Hypothalamus (tissue), 51 donors: ENCODE measurements around the gene ZSCAN2.
"Not testable (repeated sequence)": the region's sequence is repeated elsewhere in the genome, so short reads cannot be mapped to it uniquely, and the experiment has no call there.

ENCODE experiments used
- DNase-seq, 51 donors: peaks; one replicate each; lab custom pipeline; 2025; lab: John Stamatoyannopoulos, UW

Gene ZSCAN2

DNA sequence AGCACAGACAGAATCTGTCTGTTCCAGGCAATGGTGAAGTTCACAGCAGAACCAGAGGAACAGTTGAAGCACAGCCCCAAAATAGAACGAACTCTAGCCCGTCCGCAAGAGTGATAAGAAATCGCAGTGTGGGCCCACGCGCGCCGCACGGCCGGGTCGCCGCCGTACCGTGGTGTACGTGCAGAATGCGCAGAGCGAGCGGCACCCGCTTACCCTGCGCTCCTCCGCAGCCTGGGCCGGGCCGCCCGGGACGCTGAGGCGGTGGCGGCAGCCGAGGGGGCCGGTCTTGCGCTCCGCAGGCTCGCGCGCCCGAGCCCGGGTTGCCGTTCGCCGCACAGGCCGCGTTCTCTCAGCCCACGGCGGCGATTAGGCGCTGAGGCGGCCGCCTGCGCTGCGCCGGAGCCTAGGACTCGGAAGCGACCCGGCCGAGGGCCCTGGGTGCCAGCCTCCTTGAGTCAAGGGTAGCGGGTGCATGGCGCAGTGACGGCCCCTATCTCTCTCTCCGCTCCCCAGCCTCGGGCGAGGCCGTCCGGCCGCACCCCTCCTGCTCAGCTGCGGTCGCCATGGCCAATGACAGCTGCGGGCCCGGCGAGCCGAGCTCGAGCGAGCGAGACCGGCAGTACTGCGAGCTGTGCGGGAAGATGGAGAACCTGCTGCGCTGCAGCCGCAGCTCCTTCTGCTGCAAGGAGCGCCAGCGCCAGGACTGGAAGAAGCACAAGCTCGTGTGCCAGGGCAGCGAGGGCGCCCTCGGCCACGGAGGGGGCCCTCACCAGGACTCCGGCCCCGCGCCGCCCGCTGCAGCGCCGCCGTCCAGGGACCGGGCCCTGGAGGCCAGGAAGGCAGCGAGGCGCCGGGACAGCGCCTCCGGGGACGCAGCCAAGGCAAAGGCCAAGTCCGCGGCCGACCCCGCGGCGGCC lies 32.8 kb downstream of the ZSCAN2 start:
- DNase-seq = peak in 45 of 51 donors; percentile 14 to 86 (median 63)

DNA sequence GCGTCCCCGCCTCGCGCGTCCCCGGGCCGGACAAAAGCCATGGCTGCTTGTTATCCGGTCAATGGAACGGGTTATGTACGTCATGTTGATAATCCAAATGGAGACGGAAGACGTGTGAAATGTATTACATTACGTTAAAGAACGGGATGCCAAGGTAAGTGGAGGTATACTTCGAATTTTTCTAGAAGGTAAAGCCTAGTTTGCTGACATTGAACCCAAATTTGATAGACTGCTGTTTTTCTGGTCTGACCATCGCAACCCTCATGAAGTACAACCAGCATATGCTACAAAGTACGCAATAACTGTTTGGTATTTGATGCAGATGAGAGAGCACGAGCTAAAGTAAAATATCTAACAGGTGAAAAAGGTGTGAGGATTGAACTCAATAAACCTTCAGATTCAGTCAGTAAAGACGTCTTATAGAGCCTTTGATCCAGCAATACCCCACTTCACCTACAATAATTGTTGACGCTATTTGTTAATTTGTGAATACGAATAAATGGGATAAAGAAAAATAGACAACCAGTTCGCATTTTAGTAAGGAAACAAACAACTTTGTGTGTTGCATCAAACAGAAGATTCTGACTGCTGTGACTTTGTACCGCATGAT lies 33.5 kb downstream of the ZSCAN2 start:
- DNase-seq = peak in 1 of 51 donors; percentile 74

DNA sequence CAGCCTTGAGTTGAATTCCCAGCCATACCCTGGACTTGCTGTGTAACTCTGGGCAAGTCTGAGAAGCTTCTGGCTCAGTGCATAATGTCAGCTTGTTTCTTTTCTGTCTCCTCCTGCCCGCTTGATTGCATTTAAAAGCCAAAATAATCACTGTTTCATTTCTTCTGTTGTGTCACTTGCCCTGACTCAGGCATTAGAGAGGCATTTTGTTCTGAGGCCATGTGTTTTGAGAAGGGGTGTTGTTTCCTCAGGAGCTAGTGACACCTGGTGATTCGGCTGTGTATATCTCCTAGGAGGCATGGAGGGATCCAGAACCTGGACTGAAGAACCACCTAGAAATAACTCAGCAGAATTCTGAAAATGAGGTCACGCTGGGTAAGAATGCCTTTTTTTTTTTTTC lies 37.3 kb downstream of the ZSCAN2 start:
- DNase-seq = peak in 5 of 51 donors; percentile 14 to 44 (median 26)

DNA sequence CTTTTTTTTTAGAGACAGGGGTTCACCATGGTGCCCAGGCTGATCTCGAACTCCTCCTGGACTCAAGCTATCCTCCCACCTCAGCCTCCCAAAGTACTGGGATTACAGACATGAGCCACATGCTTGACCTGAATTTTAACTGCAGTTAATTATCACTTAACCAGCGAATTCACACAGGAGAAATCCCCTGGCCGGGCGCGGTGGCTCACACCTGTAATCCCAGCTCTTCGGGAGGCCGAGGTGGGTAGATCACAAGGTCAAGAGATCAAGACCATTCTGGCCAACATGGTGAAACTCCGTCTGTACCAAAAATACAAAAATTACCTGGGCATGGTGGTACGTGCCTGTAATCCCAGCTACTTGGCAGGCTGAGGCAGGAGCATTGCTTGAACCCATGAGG lies 41.1 kb downstream of the ZSCAN2 start:
- DNase-seq = not testable (repeated sequence)

DNA sequence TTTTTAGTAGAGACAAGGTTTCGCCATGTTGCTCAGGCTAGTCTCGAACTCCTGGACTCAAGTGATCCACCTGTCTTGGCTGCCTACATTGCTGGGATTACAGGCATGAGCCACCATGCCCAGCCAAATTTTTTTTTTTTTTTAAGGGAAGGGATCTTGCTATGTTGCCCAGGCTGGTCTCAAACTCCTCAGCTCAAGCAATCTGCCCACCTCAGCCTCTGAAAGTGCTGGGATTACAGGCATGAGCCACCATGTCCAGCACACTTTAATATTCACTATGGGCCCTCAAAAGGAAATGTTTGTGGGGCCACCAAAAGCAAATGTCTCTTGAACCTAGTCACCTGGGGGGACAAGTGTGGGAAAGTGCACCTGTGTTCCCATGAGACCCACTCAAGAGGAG lies 41.8 kb downstream of the ZSCAN2 start:
- DNase-seq = not testable (repeated sequence)

DNA sequence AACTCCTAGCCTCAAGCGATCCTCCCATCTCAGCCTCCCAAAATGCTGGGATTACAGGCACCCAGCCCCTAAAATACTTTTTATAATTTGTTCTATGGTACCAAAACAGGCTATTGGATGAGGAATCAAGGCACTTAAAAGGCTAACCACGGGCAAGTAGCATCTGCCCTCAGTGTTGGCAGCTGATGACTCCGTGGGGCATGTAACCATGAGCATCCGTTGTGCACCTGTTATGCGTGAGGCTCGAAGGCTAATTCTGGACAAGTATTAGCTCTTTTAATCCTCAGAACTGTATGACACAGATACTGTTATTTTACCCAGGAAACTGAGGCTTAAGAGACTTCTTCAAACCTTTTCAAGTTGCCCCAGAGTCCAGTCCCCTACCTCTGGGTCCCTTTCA lies 43.0 kb downstream of the ZSCAN2 start:
- DNase-seq = no peak

DNA sequence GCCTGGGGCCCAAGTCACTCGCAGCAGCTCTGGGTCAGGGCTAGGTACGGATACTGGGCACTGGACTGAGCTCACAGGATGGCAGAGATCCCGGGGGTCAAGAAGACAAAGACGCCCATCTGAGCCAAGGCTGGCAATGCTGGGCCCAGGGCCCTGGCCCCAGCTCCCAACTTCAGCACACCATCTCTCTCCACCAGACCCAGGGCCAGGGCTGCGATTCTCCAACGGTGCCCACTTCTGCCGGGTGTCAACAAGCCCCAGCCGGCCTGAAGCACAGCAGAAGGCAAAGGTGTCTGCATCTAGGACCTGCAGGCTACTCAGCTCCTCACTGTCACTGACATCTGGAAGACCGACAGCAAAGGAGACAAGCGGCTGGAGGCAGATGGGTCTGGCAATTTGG lies 44.7 kb downstream of the ZSCAN2 start:
- DNase-seq = peak in 1 of 51 donors; percentile 24

DNA sequence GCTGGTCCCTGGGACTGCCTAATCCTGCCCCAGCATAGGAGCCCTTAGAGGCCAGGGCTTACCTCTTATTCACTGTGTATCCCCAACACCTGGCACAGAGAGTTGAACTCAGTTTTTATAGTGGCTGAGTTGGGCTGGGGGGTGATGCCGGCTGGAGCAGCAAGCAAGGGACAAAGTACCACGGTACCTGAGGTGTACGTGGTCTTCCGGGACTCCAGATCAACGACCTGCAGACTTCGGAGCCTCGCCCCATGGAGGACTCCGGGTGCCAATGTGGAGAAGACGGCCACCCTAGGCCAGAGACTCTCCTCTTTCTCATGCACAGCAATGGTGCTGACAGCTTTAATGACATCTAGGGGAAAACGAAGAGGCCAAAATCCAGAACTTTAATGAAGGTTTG lies 45.2 kb downstream of the ZSCAN2 start:
- DNase-seq = no peak

DNA sequence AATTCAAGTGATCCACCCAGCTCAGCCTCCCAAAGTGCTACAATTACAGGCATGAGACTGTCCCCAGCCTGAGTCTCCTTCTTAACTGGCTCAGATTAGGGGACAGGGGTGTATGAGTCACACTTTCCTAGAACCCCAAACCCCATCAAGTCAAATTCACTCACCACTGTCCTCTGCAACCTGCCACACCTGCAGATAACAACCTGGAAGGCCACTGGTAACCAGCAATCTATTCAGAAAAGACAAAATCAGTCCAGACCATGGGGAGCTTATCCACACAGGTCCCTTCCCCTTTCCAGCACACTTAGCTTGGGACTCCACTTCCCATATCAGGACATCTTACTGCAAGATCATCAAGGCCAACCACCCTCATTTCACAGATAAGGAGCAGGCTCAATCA lies 46.9 kb downstream of the ZSCAN2 start:
- DNase-seq = no peak

DNA sequence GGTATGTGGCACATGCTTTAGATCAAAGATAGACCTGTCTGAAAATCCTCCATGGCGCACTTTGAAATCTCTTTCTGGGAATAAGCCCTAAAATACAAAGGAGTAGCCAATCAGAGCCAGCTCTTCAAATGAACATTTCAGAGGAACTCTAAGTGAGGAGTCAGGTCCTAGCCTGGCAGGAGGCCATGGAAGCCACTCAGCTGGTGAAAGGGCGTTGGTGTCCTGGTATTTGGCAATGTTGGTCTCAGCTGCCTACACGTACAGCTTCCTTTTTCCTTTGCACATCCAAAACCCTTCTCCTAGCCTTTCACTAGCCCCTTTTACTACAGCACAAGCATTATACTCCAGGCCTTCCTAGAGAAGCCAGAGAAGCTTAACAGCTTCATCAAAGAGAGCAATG lies 47.7 kb downstream of the ZSCAN2 start:
- peak in 3 of 51 donors; percentile 16 to 18 (median 17) for DNase-seq

DNA sequence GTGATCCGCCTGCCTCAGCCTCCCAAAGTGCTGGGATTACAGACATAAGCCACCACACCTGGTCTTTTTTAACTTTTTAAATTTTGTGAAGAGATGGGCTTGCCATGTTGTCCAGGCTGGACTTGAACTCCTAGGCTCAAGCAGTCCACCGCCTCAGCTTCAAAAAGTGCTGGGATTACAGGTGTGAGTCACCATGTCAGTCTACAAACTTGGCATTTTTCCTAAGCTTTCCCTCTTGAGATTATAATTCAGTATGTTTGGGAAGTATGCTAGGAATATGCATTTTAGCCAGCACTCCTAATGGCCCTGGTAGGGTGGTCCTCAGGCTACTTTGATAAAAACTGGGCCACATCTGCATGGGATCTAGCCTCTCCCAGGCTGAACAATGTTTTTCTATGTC lies 48.9 kb downstream of the ZSCAN2 start:
- no peak for DNase-seq

DNA sequence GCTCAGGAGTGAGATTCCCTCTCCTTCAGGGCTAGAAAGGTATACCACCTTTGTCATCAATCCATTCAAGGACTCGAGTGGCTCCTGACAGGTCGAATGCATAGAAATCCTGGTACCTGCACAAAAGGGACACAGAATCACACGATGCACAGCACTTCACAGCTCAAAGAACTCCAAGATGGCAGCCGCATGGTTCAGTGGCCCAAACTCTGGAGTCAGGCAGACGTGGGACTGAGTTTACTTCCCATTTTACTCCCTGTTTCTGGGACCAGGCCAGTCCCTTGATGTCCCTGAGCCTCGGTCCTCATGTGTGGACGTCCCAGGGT lies 52.7 kb downstream of the ZSCAN2 start:
- no peak for DNase-seq

DNA sequence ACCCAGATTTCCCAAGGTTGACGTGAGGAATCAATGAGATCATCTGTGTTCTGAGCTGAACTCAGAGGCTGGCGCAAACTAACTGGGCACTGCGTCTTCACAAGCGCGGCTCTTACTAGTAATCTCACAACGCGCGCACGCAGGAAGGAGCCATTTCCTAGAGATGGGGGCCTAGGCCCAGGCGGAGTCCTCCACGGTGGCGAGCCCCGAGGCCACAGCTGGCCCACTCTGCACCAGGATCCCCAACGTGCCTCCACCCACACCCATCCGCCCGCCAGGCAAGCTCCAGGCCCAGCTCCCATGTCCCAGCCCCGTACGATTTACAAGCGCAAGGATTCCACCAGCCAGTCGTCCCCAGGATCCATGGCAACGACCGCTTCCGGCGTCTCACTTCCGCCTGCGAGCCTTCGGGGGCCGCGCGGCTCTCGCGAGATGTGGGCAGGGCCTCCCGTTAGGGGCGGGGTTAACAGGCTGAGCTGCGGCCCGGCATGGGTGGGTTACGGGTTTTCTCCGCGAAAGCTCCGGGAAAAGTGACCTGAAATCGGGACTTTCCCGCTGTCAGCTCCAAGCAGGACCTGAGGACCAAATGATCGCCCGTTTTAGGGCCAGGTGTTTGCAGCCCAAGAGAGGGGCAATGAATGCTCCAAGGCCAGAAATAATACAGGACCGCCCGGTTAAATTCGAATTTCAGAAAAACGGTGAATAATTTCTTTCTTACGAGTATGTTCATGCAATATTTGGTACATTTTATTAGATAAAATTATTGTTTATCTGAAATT lies 53.3 kb downstream of the ZSCAN2 start, which contains the start of gene WDR73:
Gene WDR73 (minus strand): TSS at position 374 of the 779 bp plus-strand sequence. CDS start 9 bp downstream, at position 365.
- peak; percentile 73 to 100 (median 97) for DNase-seq

DNA sequence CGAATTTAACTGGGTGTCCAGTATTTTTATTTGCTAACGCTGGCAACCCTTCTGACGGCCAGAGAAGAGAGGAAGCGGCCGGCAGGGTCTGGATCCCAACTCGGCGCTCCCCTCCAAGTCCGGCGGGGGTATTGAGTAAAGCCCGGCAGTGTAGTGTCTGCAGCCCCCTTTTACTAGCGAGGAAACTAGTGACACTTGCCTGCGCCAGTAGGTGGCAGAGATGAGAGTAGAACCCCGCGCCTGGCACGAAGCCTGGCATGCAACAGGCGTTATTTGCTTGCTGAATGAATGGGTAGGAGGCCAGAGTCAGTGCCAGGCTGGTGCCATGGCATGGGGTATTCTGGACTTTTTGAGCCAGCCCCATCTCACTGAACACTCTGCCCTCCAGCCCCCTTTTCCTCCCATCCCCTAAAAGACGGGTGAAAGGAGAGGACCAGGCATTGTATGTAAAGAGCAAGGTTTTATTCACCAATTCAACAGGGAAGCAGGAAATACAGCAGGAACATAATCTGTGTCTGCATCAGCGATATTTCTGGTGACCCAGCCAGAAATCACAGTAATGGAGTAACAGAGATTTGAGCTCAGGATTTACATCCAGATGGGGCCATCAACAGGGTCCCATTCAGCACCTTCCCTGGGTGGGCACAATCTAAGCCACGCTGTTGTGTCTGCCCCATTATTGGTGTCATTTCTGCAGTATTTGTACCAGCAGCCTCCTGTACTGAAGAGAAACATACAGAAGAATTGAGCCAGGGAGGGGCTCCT lies 54.1 kb downstream of the ZSCAN2 start:
- peak in 49 of 51 donors; percentile 16 to 91 (median 69) for DNase-seq

DNA sequence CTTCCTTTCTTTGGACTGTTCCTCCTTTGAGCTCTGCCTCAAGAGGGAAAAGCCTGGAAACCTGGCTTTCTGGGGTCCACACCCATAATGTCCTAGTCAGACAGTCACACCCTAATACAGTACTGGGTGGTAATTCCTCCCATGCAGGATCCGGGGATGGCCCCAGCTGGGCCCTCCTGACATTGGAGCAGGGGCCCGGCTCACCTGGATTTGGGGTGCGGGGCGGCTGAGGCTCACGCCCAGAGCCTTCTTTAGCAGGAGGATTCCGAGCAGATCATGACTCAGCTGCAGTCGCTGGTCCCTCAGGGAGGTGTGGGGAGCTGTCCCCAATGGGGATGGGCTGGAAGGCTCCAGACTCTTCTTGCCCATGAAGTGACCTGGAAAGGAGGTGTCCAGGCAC lies 56.2 kb downstream of the ZSCAN2 start:
- DNase-seq = no peak

DNA sequence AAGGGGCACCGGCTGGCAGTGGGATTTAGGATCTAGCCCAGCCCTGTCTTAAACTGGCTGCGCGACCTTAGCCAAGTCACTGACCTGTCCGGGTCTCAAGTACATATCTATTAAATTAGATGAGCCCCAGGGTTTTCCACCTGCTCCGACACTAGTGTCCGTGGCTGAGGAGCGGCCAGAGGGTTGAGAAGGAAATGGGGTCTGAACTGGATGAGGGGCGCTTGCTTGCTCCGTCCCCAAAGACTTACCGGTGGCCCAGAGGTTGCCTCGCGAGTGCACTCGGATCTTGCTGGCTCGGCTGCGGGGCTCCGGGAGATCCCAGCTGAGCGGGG lies 56.9 kb downstream of the ZSCAN2 start:
- DNase-seq = peak in 1 of 51 donors; percentile 44

DNA sequence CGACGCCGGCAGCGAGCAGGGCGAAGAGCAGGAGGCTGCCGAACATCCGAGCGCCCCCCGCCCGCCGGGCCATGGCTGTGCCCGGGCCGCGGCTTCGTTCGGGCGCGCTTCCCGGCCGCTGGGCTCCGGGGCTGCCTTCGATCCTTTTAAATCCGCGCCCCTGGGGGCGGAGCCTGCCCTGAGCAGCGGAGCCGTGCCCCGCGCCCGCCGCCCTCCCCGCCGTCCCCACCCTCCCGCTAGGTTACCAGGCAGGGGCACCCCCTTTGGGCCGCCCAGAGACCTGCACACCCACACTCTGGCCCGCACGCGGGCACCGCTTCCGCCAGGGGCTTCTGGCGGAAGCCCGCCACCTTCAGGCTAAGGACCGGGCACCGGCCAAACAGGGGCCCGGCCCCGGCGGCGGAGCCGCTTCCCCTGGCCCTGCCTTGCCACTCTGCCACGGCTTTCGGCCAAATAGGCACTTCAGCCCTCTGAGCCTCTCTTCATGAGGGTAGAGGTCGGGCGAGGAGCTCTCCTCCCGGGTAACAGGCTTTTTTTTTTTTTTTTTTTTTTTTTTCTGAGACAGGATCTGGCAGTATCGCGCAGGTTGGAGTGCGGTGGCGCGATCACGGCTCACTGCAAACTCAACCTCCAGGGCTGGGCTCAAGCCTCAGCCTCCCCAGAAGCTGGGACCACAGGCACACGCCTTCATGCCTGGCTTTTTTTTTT lies 57.4 kb downstream of the ZSCAN2 start, which contains the start of gene NMB:
Gene NMB (minus strand): TSS at position 120 of the 708 bp plus-strand sequence. CDS start 47 bp downstream, at position 73.
- DNase-seq = peak in 48 of 51 donors; percentile 15 to 79 (median 57)

DNA sequence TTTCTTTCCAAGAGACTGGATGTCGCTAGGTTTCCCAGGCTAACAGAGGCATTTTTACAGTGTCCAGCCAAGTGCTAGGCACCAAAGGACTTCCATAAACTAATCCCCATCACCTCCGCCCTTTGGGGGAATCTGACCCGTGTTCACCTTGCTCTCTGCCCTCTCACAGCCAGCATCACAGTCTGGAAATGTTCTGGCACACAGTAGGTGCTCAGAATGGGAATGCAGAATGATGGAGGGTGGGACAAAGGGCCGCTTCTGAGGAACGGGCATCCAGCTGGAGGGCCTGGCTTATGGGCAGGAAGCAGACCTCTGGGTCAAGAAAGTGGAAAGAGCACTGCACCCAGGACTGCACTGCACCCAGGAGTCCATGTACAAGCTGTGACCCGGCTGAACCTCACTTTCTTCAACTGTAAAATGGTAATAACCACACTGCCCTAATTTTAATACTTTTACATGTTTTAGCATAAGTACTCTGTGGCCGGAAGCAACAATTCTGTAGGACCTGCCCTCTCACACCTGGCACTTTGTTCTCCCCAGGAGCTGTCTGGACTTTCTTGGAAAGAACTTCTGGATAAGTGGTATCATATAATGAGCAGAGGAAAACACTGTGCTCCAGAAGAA lies 58.1 kb downstream of the ZSCAN2 start:
- no peak for DNase-seq
